K562 (cell line): Measurements from ENCODE around the gene RGS7. TPM values are rescaled to one million over a fixed set of nuclear protein-coding genes. Genes with fewer than 3 reads are reported as not detected.

Experiments used
- ATAC-seq: fragments of 200-7000 bp; cut with Tn5 transposase; 3 replicates; pipeline ENCODE4 v1.9.1; 2020; ENCODE audit warnings: moderate library complexity
- BruUV-seq: library from RNA; stranded (reverse); fragments of 400-500 nt; replicated peaks from 2 replicates; lab custom pipeline; 2021; lab: Mats Ljungman, UMichigan
- CTCF ChIA-PET: fragments of 300-600 bp; formaldehyde crosslinking; extraction: SDS; loops from one replicate; lab custom pipeline; 2021; ENCODE audit warnings: low intra/inter-chr PET ratio; lab: Yijun Ruan, JAX
- POLR2A ChIA-PET: fragments of 300-600, 350-650 bp; sonication (Branson Sonifier 250); formaldehyde crosslinking; extraction: SDS; loops from one replicate; lab custom pipeline; 2021; ENCODE audit warnings: antibody characterized with exemption, inconsistent platforms; lab: Yijun Ruan, JAX
- DNase-seq, 4 experiments: peaks; one replicate each; pipeline versions ENCODE4 v3.0.0 to v3.0.0-alpha.2; 2011 to 2018; ENCODE audit warnings: low spot score in 3 of 4, mixed read lengths in 3 of 4; ENCODE audit errors: extremely low read depth in 1 of 4
- FAIRE-seq: peaks from 2 replicates; lab custom pipeline; 2011; peaks lifted over from hg19 to GRCh38; lab: Jason Lieb, UNC
- H2AFZ ChIP-seq: 2 replicates; pipeline ENCODE4 v1.6.0; 2011; ENCODE audit warnings: low read depth, low read length, control low read depth, inconsistent platforms
- H3K27ac ChIP-seq: fragments of 200-600 bp; 3 replicates; pipeline ENCODE4 v1.8.0; 2011; ENCODE audit warnings: low read depth, mild to moderate bottlenecking, control low read depth, inconsistent platforms, low read length, moderate library complexity, mixed read lengths; ENCODE audit errors: extremely low read depth
- H3K27me3 ChIP-seq, 2 experiments: fragments of 300-600 bp in 1 of 2; 2 replicates in 1 of 2; 3 replicates in 1 of 2; pipeline versions ENCODE4 v1.6.0 to v1.8.0; 2011; ENCODE audit warnings: inconsistent platforms in 2 of 2, low read length in 2 of 2, mild to moderate bottlenecking in 1 of 2, mixed read lengths in 1 of 2, moderate library complexity in 1 of 2; ENCODE audit not compliant: control insufficient read depth in 2 of 2, insufficient read depth in 2 of 2
- H3K36me3 ChIP-seq: fragments of 300-600 bp; 3 replicates; pipeline ENCODE4 v1.8.0; 2011; ENCODE audit warnings: mild to moderate bottlenecking, low read length, inconsistent platforms; ENCODE audit not compliant: control insufficient read depth, insufficient read depth
- H3K4me1 ChIP-seq, 2 experiments: fragments of 200-600 bp in 1 of 2; replicated peaks in 1 of 2; 2 replicates in 1 of 2; 3 replicates in 1 of 2; pipeline versions ENCODE4 v1.5.1 to v1.8.0; 2011; ENCODE audit warnings: inconsistent platforms in 2 of 2, low read length in 2 of 2, mild to moderate bottlenecking in 1 of 2, mixed read lengths in 1 of 2, moderate library complexity in 1 of 2; ENCODE audit not compliant: control insufficient read depth in 2 of 2, insufficient read depth in 2 of 2
- H3K4me2 ChIP-seq: 2 replicates; pipeline ENCODE4 v1.6.1; 2011; ENCODE audit warnings: low read length, control low read depth, inconsistent platforms, mixed read lengths; ENCODE audit not compliant: insufficient read depth
- H3K4me3 ChIP-seq: fragments of 200-600 bp; sonication (generic), shearing (Covaris generic); 2 replicates; pipeline ENCODE4 v1.5.1; 2016; ENCODE audit warnings: control low read depth, inconsistent platforms
- H3K79me2 ChIP-seq: fragments of 200-600 bp; 3 replicates; pipeline ENCODE4 v1.8.0; 2011; ENCODE audit warnings: low read length, inconsistent platforms; ENCODE audit not compliant: control insufficient read depth, insufficient read depth
- H3K9ac ChIP-seq, 2 experiments: 2 replicates each; pipeline versions ENCODE4 v1.6.0 to v1.6.1; 2011; ENCODE audit warnings: low read depth in 2 of 2, low read length in 2 of 2, control low read depth in 1 of 2, inconsistent platforms in 1 of 2, mild to moderate bottlenecking in 1 of 2, mixed read lengths in 1 of 2; ENCODE audit not compliant: insufficient read depth in 1 of 2
- H3K9me1 ChIP-seq: one replicate; pipeline ENCODE4 v1.6.0; 2011; ENCODE audit warnings: inconsistent platforms, mild to moderate bottlenecking, low read length, moderate library complexity; ENCODE audit not compliant: control insufficient read depth, insufficient read depth
- H3K9me3 ChIP-seq: replicated peaks from 2 replicates; pipeline ENCODE4 v1.5.1; 2011; ENCODE audit warnings: low read depth, low read length, inconsistent platforms; ENCODE audit not compliant: control insufficient read depth, insufficient read depth
- H4K20me1 ChIP-seq: replicated peaks from 2 replicates; pipeline ENCODE4 v1.6.1; 2011; ENCODE audit warnings: low read length, inconsistent platforms, mixed read lengths; ENCODE audit not compliant: control insufficient read depth, insufficient read depth
- ETS1 ChIP-seq: conservative IDR thresholded peaks from 2 replicates; pipeline ENCODE4 v1.6.1; 2011; ENCODE audit warnings: low read depth, mild to moderate bottlenecking, low read length; ENCODE audit not compliant: control insufficient read depth
- GATAD2B ChIP-seq: fragments of 450-650 bp; IDR thresholded peaks from 2 replicates; pipeline ENCODE4 v1.6.1; 2017; ENCODE audit warnings: mild to moderate bottlenecking, borderline replicate concordance
- HDAC3 ChIP-seq: fragments of 450-650 bp; IDR thresholded peaks from 2 replicates; pipeline ENCODE4 v1.6.1; 2018; ENCODE audit warnings: borderline replicate concordance, mild to moderate bottlenecking, moderate library complexity; ENCODE audit not compliant: partially characterized antibody
- IRF1 ChIP-seq: sonication (generic); formaldehyde crosslinking; IDR thresholded peaks from 2 replicates; pipeline ENCODE4 v1.8.0; 2022; ENCODE audit warnings: missing genetic modification reagents, mild to moderate bottlenecking, borderline replicate concordance
- KDM1A ChIP-seq, 2 experiments: fragments of 450-650 bp; IDR thresholded peaks; 2 replicates each; pipeline ENCODE4 v1.6.1; 2016; ENCODE audit warnings: mild to moderate bottlenecking in 2 of 2
- NKRF ChIP-seq: fragments of 450-650 bp; IDR thresholded peaks from 2 replicates; pipeline ENCODE4 v1.6.1; 2016; ENCODE audit warnings: borderline replicate concordance
- SMAD2 ChIP-seq: fragments of 150-350 bp; IDR thresholded peaks from 2 replicates; pipeline ENCODE4 v1.6.1; 2014; ENCODE audit warnings: low read depth, mild to moderate bottlenecking, low read length
- SRSF7 ChIP-seq: fragments of 200-400 bp; formaldehyde crosslinking; optimal IDR thresholded peaks from 2 replicates; pipeline ENCODE3; 2017; ENCODE audit warnings: mild to moderate bottlenecking, low read depth, low read length
- ZNF707 ChIP-seq: fragments of 250-450 bp; sonication (Bioruptor Pico); conservative IDR thresholded peaks from 2 replicates; pipeline ENCODE4 v1.8.0; 2022; ENCODE audit warnings: inconsistent platforms, mild to moderate bottlenecking, moderate library complexity
- WGBS: fragments of 100-300 bp; shearing (Covaris generic); methylation state at CpG from one replicate; pipeline ENCODE4 v1.1.6; 2016; ENCODE audit warnings: low coverage, mixed read lengths; ENCODE audit not compliant: insufficient coverage; ENCODE audit errors: missing lambda C conversion rate; 5-methylcytosine and 5-hydroxymethylcytosine counted together
- in situ Hi-C: fragments of 300-500 bp; cut with MboI; formaldehyde crosslinking; loops from 4 replicates; pipeline ENCODE4 v1.15.0; 2018; ENCODE audit warnings: inconsistent platforms, mixed read lengths
- intact Hi-C: fragments of 100-400 bp; cut with micrococcal nuclease; formaldehyde crosslinking; loops from 2 replicates; pipeline ENCODE4 v1.14.2; 2022
- polyA plus RNA-seq, 8 experiments: library from polyadenylated mRNA; depleted of rRNA in 4 of 8; stranded (reverse) in 5 of 8; unstranded in 3 of 8; fragments of >200 nt; fragmentation: Nextera tagmentation in 2 of 8; fragmentation: Illumina TruSeq in 1 of 8; extraction: Ambion mirVana in 2 of 8; extraction: Trizol in 1 of 8; gene quantifications; 2 replicates each; pipeline versions ENCODE4 v1.2.1 to v1.2.3, GENCODE V29; 2011 to 2014; ENCODE audit warnings: inconsistent platforms in 1 of 8, missing spikeins in 1 of 8
- total RNA-seq, 7 experiments: library from RNA; depleted of rRNA in 6 of 7; stranded (reverse); fragments of >200 nt in 6 of 7; fragmentation: Illumina TruSeq in 2 of 7; extraction: Trizol in 2 of 7; gene quantifications; 2 replicates each; pipeline versions ENCODE4 v1.2.1 to v1.2.3, GENCODE V29; 2011 to 2021; ENCODE audit warnings: low replicate concordance in 1 of 7

RGS7 gene
- total and polyA plus RNA-seq, 9 of the 15 experiments (the other 6 are each of a cell fraction or from before 2014, with no cell fraction given): not detected

GRCh38 chr1:241325456-241325855 is 31.5 kb downstream of the RGS7 start:
- ChIA-PET POLR2A (interaction anchor here (0.7 kb wide), 1 partner anchor 102 kb away, joined by 3 read pairs; no protein-coding TSS in a partner anchor), CTCF (no interaction called here)
- no peak for FAIRE-seq
- H3K27ac ChIP-seq: no peak overlapping the region
- no peak overlapping the region for H3K9ac ChIP-seq
- TF ChIP-seq SMAD2: no peak
- no peak for TF ChIP-seq KDM1A (IDR thresholded peaks at IDR 0.05)
- no peak for TF ChIP-seq GATAD2B
- TF ChIP-seq ZNF707: no peak
- no peak for TF ChIP-seq ETS1
- TF ChIP-seq SRSF7: no peak
- no peak for TF ChIP-seq NKRF
- no peak for TF ChIP-seq HDAC3
- no peak for TF ChIP-seq IRF1 (CRISPR knock-in tag)
- no TSS peak for BruUV-seq
- H3K79me2 ChIP-seq: no peaks in the 10 kb centered on the region
- H3K9me1 ChIP-seq: no peaks in the 10 kb centered on the region
- DNase-seq: no peak
- H3K9me3 ChIP-seq: peaks cover 3% of the 10 kb centered on the region
- no peak overlapping the region for H3K4me2 ChIP-seq
- WGBS: 2% methylated on average over 2 of the region's 2 CpGs
- no peaks in the 10 kb centered on the region for H3K4me1 ChIP-seq
- no peak overlapping the region for H3K4me3 ChIP-seq
- H4K20me1 ChIP-seq: no peaks in the 10 kb centered on the region
- H3K36me3 ChIP-seq: no peaks in the 10 kb centered on the region
- no peaks in the 10 kb centered on the region for H3K27me3 ChIP-seq
- in situ Hi-C loops (no loop called here), intact Hi-C loops (no loop called here)
- H2AFZ ChIP-seq: no peak overlapping the region
- no peak for ATAC-seq
